ENCODE results near the gene ST6GALNAC3. TPM values are rescaled to one million over a fixed set of nuclear protein-coding genes. Genes with fewer than 3 reads are reported as not detected.

Gene ST6GALNAC3
- total RNA-seq, 1 experiment from 2014 or later, result 0.82 TPM

GRCh38 chr1:76257823-76258222 is 183.3 kb downstream of the ST6GALNAC3 start:
- no peak overlapping the region for H3K4me3 Mint-ChIP-seq (ENCODE audit: unreplicated experiment)
- H3K36me3 Mint-ChIP-seq (ENCODE audit: insufficient read depth, unreplicated experiment), result no peaks in the 10 kb centered on the region
- no peaks in the 10 kb centered on the region for H3K27me3 Mint-ChIP-seq (ENCODE audit: insufficient read depth, unreplicated experiment)
- H3K9me3 Mint-ChIP-seq (ENCODE audit: unreplicated experiment), result no peaks in the 10 kb centered on the region
- H3K4me1 Mint-ChIP-seq (ENCODE audit: insufficient read depth, unreplicated experiment), result no peaks in the 10 kb centered on the region
- no peak for DNase-seq (ENCODE audit: unreplicated experiment)
- H3K27ac Mint-ChIP-seq (ENCODE audit: low read depth, unreplicated experiment), result no peak overlapping the region
- POLR2A ChIA-PET, result interaction anchor here (0.6 kb wide), 1 partner anchor 1855 kb away, joined by 3 read pairs; no protein-coding TSS in a partner anchor
- TF ChIP-seq CTCF (IDR thresholded peaks at IDR 0.05; ENCODE audit: unreplicated experiment), result no peak
- CTCF ChIA-PET, result interaction anchor here (0.7 to 0.9 kb wide), 2 partner anchors 28 to 916 kb away, joined by 3 read pairs; no protein-coding TSS in a partner anchor
- intact Hi-C loops (cut with micrococcal nuclease), result no loop called here
- no TSS peak for BruUV-seq (replicated peaks)

- DNase-seq (ENCODE audit: unreplicated experiment), result no peak
- no peak for TF ChIP-seq CTCF (IDR thresholded peaks at IDR 0.05; ENCODE audit: unreplicated experiment)
- CTCF ChIA-PET, result interaction anchor here (0.5 to 0.6 kb wide), 2 partner anchors 67 to 1846 kb away, joined by 3 to 4 read pairs; no protein-coding TSS in a partner anchor
- Mint-ChIP-seq H3K4me1 (ENCODE audit: insufficient read depth, unreplicated experiment) (no peaks in the 10 kb centered on the region), H3K27ac (ENCODE audit: low read depth, unreplicated experiment) (no peak overlapping the region), H3K36me3 (ENCODE audit: insufficient read depth, unreplicated experiment) (no peaks in the 10 kb centered on the region), H3K27me3 (ENCODE audit: insufficient read depth, unreplicated experiment) (no peaks in the 10 kb centered on the region), H3K9me3 (ENCODE audit: unreplicated experiment) (no peaks in the 10 kb centered on the region), H3K4me3 (ENCODE audit: unreplicated experiment) (no peak overlapping the region)
- no TSS peak for BruUV-seq (replicated peaks)
- POLR2A ChIA-PET, result no interaction called here
- intact Hi-C loops (cut with micrococcal nuclease), result no loop called here
These were observed 184.7 kb downstream of the ST6GALNAC3 start for GRCh38 chr1:76259270-76259669.

DNA sequence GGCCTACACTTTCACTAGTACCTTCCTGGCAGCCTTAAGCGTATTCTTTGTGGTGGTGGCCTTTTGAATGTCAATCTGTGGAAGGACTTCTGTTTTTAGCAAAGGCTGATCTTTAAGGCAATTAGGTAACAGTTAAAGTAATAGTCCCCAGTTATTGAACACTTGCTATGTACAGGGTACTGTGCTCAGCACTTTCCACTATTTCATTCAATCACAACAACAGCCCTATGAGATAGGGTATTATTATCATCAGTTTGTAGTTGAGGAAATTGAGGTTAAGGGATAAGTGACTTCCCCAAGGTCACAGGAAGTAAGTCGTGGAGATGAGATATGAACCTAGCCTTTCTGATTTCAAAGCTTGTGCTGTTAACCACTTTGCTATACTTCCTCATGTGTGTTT is 185.7 kb downstream of the ST6GALNAC3 start:
- ChIA-PET POLR2A (no interaction called here), CTCF (interaction anchor here (0.6 kb wide), 1 partner anchor 1808 kb away, joined by 3 read pairs; no protein-coding TSS in a partner anchor)
- intact Hi-C loops (cut with micrococcal nuclease), result no loop called here
- DNase-seq (ENCODE audit: unreplicated experiment), result no peak
- H3K27ac Mint-ChIP-seq (ENCODE audit: low read depth, unreplicated experiment), result no peak overlapping the region
- no peaks in the 10 kb centered on the region for H3K4me1 Mint-ChIP-seq (ENCODE audit: insufficient read depth, unreplicated experiment)
- no TSS peak for BruUV-seq (replicated peaks)
- no peaks in the 10 kb centered on the region for H3K27me3 Mint-ChIP-seq (ENCODE audit: insufficient read depth, unreplicated experiment)
- no peaks in the 10 kb centered on the region for H3K36me3 Mint-ChIP-seq (ENCODE audit: insufficient read depth, unreplicated experiment)
- no peak for TF ChIP-seq CTCF (IDR thresholded peaks at IDR 0.05; ENCODE audit: unreplicated experiment)
- H3K4me3 Mint-ChIP-seq (ENCODE audit: unreplicated experiment), result no peak overlapping the region
- H3K9me3 Mint-ChIP-seq (ENCODE audit: unreplicated experiment), result no peaks in the 10 kb centered on the region

- no peak for TF ChIP-seq CTCF (IDR thresholded peaks at IDR 0.05; ENCODE audit: unreplicated experiment)
- ChIA-PET POLR2A (interaction anchor here (1.3 kb wide), 1 partner anchor 8 kb away, joined by 3 read pairs; no protein-coding TSS in a partner anchor), CTCF (no interaction called here)
- Mint-ChIP-seq H3K27me3 (ENCODE audit: insufficient read depth, unreplicated experiment) (no peaks in the 10 kb centered on the region), H3K4me1 (ENCODE audit: insufficient read depth, unreplicated experiment) (no peaks in the 10 kb centered on the region), H3K4me3 (ENCODE audit: unreplicated experiment) (no peak overlapping the region), H3K36me3 (ENCODE audit: insufficient read depth, unreplicated experiment) (no peaks in the 10 kb centered on the region), H3K27ac (ENCODE audit: low read depth, unreplicated experiment) (no peak overlapping the region), H3K9me3 (ENCODE audit: unreplicated experiment) (no peaks in the 10 kb centered on the region)
- no peak for DNase-seq (ENCODE audit: unreplicated experiment)
- intact Hi-C loops (cut with micrococcal nuclease), result no loop called here
- BruUV-seq (replicated peaks), result no TSS peak
These were observed 188.1 kb downstream of the ST6GALNAC3 start for GRCh38 chr1:76262601-76263000.

Data from MCF 10A (cell line).